Mesodermal cell (in vitro differentiated cells): ENCODE results near the gene CHRNB1.
A peak's percentile ranks its signal among the peaks of the same experiment; 100 is the strongest.
"Not testable (repeated sequence)": the region's sequence is repeated elsewhere in the genome, so short reads cannot be mapped to it uniquely, and the experiment has no call there.

Experiments
- H3K27ac ChIP-seq: 2 replicates; pipeline ENCODE4 v1.7.0; 2013; ENCODE audit warnings: mild to moderate bottlenecking, low read depth, low read length, moderate library complexity; ENCODE audit not compliant: severe bottlenecking
- H3K36me3 ChIP-seq: 2 replicates; pipeline ENCODE4 v1.7.1; 2013; ENCODE audit warnings: mild to moderate bottlenecking, low read length, moderate library complexity; ENCODE audit not compliant: control insufficient read depth, insufficient read depth
- H3K4me1 ChIP-seq: one replicate; pipeline ENCODE4 v1.7.1; 2013; ENCODE audit warnings: mild to moderate bottlenecking, low read length; ENCODE audit not compliant: insufficient read depth, control insufficient read depth, poor library complexity, severe bottlenecking
- H3K4me3 ChIP-seq: 2 replicates; pipeline ENCODE4 v1.7.0; 2013; ENCODE audit warnings: low read length, control low read depth, mild to moderate bottlenecking; ENCODE audit not compliant: insufficient read depth, poor library complexity, severe bottlenecking; ENCODE audit errors: extremely low read depth
- H3K9me3 ChIP-seq: 2 replicates; pipeline ENCODE4 v1.7.1; 2013; ENCODE audit warnings: mild to moderate bottlenecking, low read length, moderate library complexity; ENCODE audit not compliant: control insufficient read depth
- WGBS, 2 experiments: methylation state at CpG; one replicate each; pipeline ENCODE4 v1.1.5; 2013; ENCODE audit warnings: missing lambda C conversion rate in 2 of 2; ENCODE audit not compliant: insufficient coverage in 2 of 2; 5-methylcytosine and 5-hydroxymethylcytosine counted together

CHRNB1 gene

DNA sequence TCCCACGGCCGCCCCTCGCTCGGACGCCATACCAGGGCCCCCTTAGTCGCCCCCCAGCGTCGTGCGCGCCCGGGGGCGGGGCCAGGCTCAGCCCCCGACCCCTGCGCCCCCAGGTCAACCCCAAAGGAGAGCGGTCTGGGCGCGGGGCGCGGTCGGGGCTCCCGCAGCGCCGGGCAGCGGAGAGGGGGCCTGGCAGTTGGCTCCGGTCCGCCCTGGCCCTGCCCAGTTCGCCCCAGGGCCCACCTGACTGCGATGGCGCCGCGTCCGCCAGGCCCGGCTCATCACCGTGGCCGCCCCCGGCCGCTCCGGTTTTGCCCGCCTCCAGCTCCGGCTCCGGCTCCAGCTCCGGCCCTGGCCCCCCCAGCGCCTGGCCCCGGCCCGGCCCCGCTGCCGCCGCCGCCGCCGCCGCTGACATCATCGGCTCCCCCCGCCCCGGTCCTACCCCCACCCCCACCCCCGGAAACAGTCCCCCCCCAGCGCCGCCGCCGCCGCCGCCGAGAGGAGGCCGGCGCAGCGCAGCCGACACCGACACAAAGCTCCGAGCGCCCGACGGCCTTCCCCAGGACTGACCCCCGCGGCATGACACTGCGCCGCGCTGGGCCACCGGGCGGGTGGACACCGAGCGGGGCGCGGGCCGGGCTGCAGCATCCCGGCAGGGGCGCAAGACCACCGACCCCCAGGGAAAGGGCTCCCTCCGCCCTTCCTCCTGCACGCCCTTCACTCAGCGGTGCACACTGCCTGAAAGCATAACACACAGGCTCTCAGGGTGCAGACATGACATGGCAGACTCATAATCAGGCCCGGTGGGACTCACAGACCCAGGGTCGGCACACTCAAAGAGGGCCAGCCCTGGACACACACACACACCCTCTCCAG lies 34.6 kb downstream of the CHRNB1 start, which contains the start of gene ZBTB4:
ZBTB4 (minus strand) TSS at position 419 of the 876 bp plus-strand sequence. CDS start 12,830 bp downstream, outside the sequence.
- Histone ChIP-seq H3K9me3 (no peaks in the 10 kb centered on the region), H3K4me1 (peaks cover 40% of the 10 kb centered on the region), H3K4me3 (peak within 1 kb of the TSS; percentile 72), H3K36me3 (no peaks in the 10 kb centered on the region), H3K27ac (peak within 1 kb of the TSS; percentile 89)
- WGBS, 2 experiments: 0% methylated on average over 60 to 62 of the region's 92 CpGs

GRCh38 chr17:7480089-7480384 lies 35.2 kb downstream of the CHRNB1 start:
- H3K9me3 ChIP-seq: no peaks in the 10 kb centered on the region
- WGBS, 2 experiments: 19 to 24% methylated on average over 6 to 8 of the region's 8 CpGs
- peak overlapping the region; percentile 72 for H3K4me3 ChIP-seq
- no peaks in the 10 kb centered on the region for H3K36me3 ChIP-seq
- H3K27ac ChIP-seq: peak overlapping the region; percentile 83
- H3K4me1 ChIP-seq: peaks cover 40% of the 10 kb centered on the region

- Histone ChIP-seq H3K4me1 (peaks cover 44% of the 10 kb centered on the region), H3K27ac (peak within 1 kb of the TSS; percentile 83), H3K4me3 (peak within 1 kb of the TSS; percentile 72)
- H3K9me3 ChIP-seq, H3K36me3 ChIP-seq: not testable (repeated sequence)
- 80% methylated on average over 1 of the region's 4 CpGs; no CpG with 5 or more reads in 1 of the 2 experiments for WGBS, 2 experiments
These were observed 36.4 kb downstream of the CHRNB1 start, which contains the start of gene SLC35G6 for GRCh38 chr17:7481275-7481674. Gene SLC35G6 (plus strand): TSS chr17:7481446. CDS start chr17:7481517, 71 bp downstream.

DNA sequence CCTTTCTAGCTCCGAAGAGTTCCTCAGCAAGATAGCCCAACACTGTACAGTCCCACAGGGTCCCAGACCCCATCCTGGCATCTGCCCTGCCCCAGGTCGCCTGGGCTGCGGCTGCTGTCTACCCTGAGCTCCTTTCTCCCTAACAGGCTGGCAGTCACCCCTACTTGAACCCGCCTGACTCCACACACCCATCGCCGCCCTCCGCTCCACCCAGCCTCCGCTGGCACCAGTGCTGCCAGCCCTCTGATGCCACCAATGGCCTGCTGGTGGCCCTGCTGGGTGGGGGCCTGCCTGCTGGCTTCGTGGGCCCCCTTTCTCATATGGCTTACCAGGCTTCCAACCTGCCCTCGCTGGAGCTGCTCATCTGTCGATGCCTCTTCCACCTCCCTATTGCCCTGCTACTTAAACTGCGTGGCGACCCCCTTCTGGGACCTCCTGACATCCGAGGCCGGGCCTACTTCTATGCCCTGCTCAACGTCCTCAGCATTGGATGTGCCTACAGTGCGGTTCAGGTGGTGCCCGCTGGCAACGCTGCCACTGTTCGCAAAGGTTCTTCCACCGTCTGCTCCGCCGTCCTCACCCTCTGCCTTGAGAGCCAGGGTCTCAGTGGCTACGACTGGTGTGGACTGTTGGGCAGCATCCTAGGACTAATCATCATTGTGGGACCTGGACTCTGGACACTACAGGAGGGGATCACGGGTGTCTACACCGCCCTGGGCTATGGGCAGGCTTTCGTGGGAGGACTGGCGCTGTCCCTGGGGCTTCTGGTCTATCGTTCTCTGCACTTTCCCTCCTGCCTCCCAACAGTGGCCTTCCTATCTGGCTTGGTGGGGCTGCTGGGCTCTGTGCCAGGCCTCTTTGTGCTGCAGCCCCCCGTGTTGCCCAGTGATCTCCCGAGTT lies 37.2 kb downstream of the CHRNB1 start:
- peaks cover 44% of the 10 kb centered on the region for H3K4me1 ChIP-seq
- 94 to 95% methylated on average over 13 to 23 of the region's 31 CpGs for WGBS, 2 experiments
- not testable (repeated sequence) for H3K27ac ChIP-seq, H3K9me3 ChIP-seq, H3K4me3 ChIP-seq
- peaks cover 14% of the 10 kb centered on the region for H3K36me3 ChIP-seq

GRCh38 chr17:7482742-7483088 lies 37.9 kb downstream of the CHRNB1 start:
- H3K4me3 ChIP-seq: peak overlapping the region; percentile 60
- WGBS, 2 experiments: 43 to 100% methylated on average over 1 to 2 of the region's 6 CpGs
- peaks cover 39% of the 10 kb centered on the region for H3K4me1 ChIP-seq

GRCh38 chr17:7483255-7484066 lies 38.6 kb downstream of the CHRNB1 start:
- peaks cover 22% of the 10 kb centered on the region for H3K36me3 ChIP-seq
- H3K4me3 ChIP-seq: peak overlapping the region; percentile 60
- peak overlapping the region; percentile 99 for H3K27ac ChIP-seq
- H3K4me1 ChIP-seq: peaks cover 36% of the 10 kb centered on the region
- 2 to 3% methylated on average over 20 to 26 of the region's 38 CpGs for WGBS, 2 experiments
- no peaks in the 10 kb centered on the region for H3K9me3 ChIP-seq

More at GRCh38 chr17:7482742-7483088, 37.9 kb downstream of the CHRNB1 start:
- H3K36me3 ChIP-seq: peaks cover 20% of the 10 kb centered on the region
- peak overlapping the region; percentile 99 for H3K27ac ChIP-seq
- not testable (repeated sequence) for H3K9me3 ChIP-seq

DNA sequence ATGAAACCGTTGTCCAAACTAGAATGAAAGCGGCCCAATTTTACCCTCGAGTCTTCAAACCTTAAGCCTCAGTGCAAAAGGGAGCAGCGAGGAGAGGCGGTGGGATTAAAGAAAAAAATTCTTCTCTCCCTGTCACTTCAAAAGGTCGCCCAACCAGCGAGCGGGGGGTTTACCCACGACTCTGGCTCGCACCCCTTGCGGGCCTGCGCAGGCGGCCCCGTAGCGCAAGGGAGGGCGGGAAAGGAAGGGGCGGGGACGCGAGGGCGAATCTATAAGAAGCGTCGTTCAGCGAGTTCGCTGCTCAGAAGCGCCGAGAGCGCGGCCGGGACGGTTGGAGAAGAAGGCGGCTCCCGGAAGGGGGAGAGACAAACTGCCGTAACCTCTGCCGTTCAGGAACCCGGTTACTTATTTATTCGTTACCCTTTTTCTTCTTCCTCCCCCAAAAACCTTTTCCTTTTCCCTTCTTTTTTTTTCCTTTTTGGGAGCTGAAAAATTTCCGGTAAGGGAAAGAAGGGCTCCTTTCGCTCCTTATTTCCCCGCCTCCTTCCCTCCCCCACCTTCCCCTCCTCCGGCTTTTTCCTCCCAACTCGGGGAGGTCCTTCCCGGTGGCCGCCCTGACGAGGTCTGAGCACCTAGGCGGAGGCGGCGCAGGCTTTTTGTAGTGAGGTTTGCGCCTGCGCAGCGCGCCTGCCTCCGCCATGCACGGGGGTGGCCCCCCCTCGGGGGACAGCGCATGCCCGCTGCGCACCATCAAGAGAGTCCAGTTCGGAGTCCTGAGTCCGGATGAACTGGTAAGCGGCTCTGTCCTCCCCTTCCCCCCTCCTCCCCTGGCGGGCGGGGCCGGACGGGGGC lies 39.4 kb downstream of the CHRNB1 start, which contains the start of gene POLR2A:
POLR2A (plus strand) TSS at position 300 of the 852 bp plus-strand sequence.
- Histone ChIP-seq H3K9me3 (no peaks in the 10 kb centered on the region), H3K36me3 (peaks cover 29% of the 10 kb centered on the region), H3K4me1 (peaks cover 33% of the 10 kb centered on the region), H3K4me3 (peak within 1 kb of the TSS; percentile 60), H3K27ac (peak within 1 kb of the TSS; percentile 99)
- WGBS, 2 experiments: 0 to 1% methylated on average over 26 to 29 of the region's 64 CpGs

- Histone ChIP-seq H3K9me3 (no peaks in the 10 kb centered on the region), H3K4me1 (peaks cover 33% of the 10 kb centered on the region), H3K36me3 (peaks cover 35% of the 10 kb centered on the region), H3K4me3 (peak overlapping the region; percentile 60), H3K27ac (peak overlapping the region; percentile 74)
- 0 to 4% methylated on average over 11 to 18 of the region's 19 CpGs for WGBS, 2 experiments
These were observed 40.1 kb downstream of the CHRNB1 start for GRCh38 chr17:7484919-7485377.

DNA sequence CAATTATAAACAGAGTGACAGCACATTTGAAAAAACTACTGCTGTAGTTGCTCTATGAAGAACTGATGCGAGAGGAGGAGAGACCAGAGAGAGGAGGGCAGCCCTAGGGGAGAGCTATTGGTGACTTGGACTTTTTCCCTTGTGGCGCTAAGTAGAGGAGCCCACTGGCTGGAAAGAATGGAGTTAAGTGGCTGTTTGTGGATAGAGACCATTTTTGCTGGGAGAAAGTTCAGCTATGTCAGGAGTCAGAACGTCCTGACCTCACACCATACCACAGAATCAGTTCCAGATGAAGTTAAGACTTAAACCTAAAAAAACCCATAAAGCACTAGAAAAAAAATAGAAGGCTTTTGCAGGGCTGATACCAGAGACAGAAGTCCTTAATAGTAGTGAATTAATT lies 41.3 kb downstream of the CHRNB1 start:
- Histone ChIP-seq H3K4me3 (peak overlapping the region; percentile 60), H3K36me3 (peaks cover 48% of the 10 kb centered on the region), H3K9me3 (no peaks in the 10 kb centered on the region), H3K27ac (no peak overlapping the region), H3K4me1 (peaks cover 24% of the 10 kb centered on the region)
- 93% methylated on average over 2 of the region's 3 CpGs; no CpG with 5 or more reads in 1 of the 2 experiments for WGBS, 2 experiments
